Measurements from ENCODE around the gene MAGI2. TPM values are rescaled to one million over a fixed set of nuclear protein-coding genes. Genes with fewer than 3 reads are reported as not detected.
A peak's percentile ranks its signal among the peaks of the same experiment; 100 is the strongest.

MAGI2 gene
- total and polyA plus RNA-seq, 9 donors, result 7.1 to 20.4 (median 18.7) TPM

GRCh38 chr7:79414910-79415309 lies 38.6 kb downstream of the MAGI2 start:
- TF ChIP-seq POLR2A (IDR thresholded peaks at IDR 0.05) (no peak), EP300 (IDR thresholded peaks at IDR 0.05) (no peak)
- TF ChIP-seq, protein P1, sequence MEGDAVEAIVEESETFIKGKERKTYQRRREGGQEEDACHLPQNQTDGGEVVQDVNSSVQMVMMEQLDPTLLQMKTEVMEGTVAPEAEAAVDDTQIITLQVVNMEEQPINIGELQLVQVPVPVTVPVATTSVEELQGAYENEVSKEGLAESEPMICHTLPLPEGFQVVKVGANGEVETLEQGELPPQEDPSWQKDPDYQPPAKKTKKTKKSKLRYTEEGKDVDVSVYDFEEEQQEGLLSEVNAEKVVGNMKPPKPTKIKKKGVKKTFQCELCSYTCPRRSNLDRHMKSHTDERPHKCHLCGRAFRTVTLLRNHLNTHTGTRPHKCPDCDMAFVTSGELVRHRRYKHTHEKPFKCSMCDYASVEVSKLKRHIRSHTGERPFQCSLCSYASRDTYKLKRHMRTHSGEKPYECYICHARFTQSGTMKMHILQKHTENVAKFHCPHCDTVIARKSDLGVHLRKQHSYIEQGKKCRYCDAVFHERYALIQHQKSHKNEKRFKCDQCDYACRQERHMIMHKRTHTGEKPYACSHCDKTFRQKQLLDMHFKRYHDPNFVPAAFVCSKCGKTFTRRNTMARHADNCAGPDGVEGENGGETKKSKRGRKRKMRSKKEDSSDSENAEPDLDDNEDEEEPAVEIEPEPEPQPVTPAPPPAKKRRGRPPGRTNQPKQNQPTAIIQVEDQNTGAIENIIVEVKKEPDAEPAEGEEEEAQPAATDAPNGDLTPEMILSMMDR (IDR thresholded peaks at IDR 0.05), result no peak
- Histone ChIP-seq H3K27ac (peak overlapping the region in 1 of 2 donors; percentile 8), H3K4me1 (ENCODE audit: insufficient read depth) (peaks cover 3% of the 10 kb centered on the region), H3K27me3 (no peaks in the 10 kb centered on the region), H3K4me3 (no peak overlapping the region), H3K9me3 (no peaks in the 10 kb centered on the region), H3K36me3 (no peaks in the 10 kb centered on the region)
- no peak for DNase-seq
- intact Hi-C loops (cut with DNase I), result no loop called here

DNA sequence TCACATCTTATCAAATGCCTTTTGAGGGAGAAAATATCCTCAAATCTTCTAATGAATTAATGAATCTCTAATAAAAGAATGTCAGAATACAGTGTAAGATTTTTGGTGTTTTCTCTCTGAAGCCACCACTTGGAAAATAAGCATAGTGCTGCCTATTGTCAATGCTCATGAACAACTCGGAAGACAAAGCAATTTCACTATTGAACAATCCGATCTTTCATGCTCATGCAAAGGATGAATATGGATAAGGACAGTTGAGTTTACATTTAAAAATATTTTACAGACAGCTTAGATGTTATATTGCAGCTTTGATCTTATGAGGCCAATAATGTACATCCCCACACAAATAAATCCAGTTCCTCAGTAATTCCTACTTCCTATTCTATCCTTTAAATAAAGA lies 40.6 kb downstream of the MAGI2 start:
- WGBS, 3 donors, result 75 to 97% (median 97%) methylated on average over 2 of the region's 2 CpGs
- intact Hi-C loops (cut with DNase I), result no loop called here
- H3K36me3 ChIP-seq, result no peaks in the 10 kb centered on the region
- TF ChIP-seq, protein P1 (IDR thresholded peaks at IDR 0.05), result no peak
- no peak for TF ChIP-seq POLR2A (IDR thresholded peaks at IDR 0.05)
- no peak for TF ChIP-seq EP300 (IDR thresholded peaks at IDR 0.05)
- H3K4me3 ChIP-seq, result no peak overlapping the region
- no peaks in the 10 kb centered on the region for H3K27me3 ChIP-seq
- no peak overlapping the region for H3K27ac ChIP-seq
- H3K9me3 ChIP-seq, result no peaks in the 10 kb centered on the region
- H3K4me1 ChIP-seq (ENCODE audit: insufficient read depth), result peaks cover 3% of the 10 kb centered on the region
- no peak for DNase-seq

- peaks cover 3% of the 10 kb centered on the region for H3K4me1 ChIP-seq (ENCODE audit: insufficient read depth)
- H3K9me3 ChIP-seq, result no peaks in the 10 kb centered on the region
- H3K4me3 ChIP-seq, result no peak overlapping the region
- no peak for DNase-seq
- H3K27ac ChIP-seq, result no peak overlapping the region
- TF ChIP-seq EP300 (IDR thresholded peaks at IDR 0.05) (no peak), POLR2A (IDR thresholded peaks at IDR 0.05) (no peak)
- TF ChIP-seq, protein P1 (IDR thresholded peaks at IDR 0.05), result no peak
- H3K36me3 ChIP-seq, result no peaks in the 10 kb centered on the region
- 90 to 97% (median 94%) methylated on average over 3 of the region's 3 CpGs for WGBS, 3 donors
- intact Hi-C loops (cut with DNase I), result no loop called here
- no peaks in the 10 kb centered on the region for H3K27me3 ChIP-seq
Measured at GRCh38 chr7:79412438-79412837, 41.0 kb downstream of the MAGI2 start.

GRCh38 chr7:79410345-79410744 lies 43.1 kb downstream of the MAGI2 start:
- intact Hi-C loops (cut with DNase I), result loop anchor here in 1 of 4 donors (1.0 kb wide), 1 partner anchor 11 kb away; no protein-coding TSS in a partner anchor
- Histone ChIP-seq H3K27me3 (no peaks in the 10 kb centered on the region), H3K27ac (no peak overlapping the region), H3K9me3 (no peaks in the 10 kb centered on the region), H3K4me3 (no peak overlapping the region), H3K36me3 (no peaks in the 10 kb centered on the region), H3K4me1 (ENCODE audit: insufficient read depth) (peaks cover 2% of the 10 kb centered on the region)
- no peak for DNase-seq
- TF ChIP-seq POLR2A (IDR thresholded peaks at IDR 0.05) (no peak), EP300 (IDR thresholded peaks at IDR 0.05) (no peak)
- TF ChIP-seq, protein P1 (IDR thresholded peaks at IDR 0.05), result no peak

DNA sequence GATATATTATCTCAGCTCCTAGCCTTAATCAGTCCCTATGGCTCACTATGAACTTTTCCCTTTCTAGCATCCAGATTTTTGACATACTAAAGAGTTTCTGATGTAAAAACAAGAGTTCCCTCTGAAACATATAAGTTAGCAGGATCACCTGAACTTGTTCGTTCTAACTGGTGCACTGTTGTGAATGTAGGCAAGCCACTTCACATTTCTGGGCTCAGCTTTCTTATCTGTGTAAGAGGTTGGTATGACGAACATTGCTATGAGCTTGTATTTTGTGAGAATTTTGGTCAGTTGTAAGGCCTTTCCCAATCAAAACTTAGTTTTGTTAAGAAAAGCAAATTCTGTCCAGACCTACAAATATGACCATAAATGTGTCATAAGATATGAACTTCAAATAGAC lies 46.1 kb downstream of the MAGI2 start:
- no peak for DNase-seq
- intact Hi-C loops (cut with DNase I), result no loop called here
- Histone ChIP-seq H3K9me3 (no peaks in the 10 kb centered on the region), H3K4me1 (ENCODE audit: insufficient read depth) (no peaks in the 10 kb centered on the region), H3K4me3 (no peak overlapping the region), H3K36me3 (no peaks in the 10 kb centered on the region), H3K27ac (no peak overlapping the region), H3K27me3 (no peaks in the 10 kb centered on the region)
- TF ChIP-seq, protein P1 (IDR thresholded peaks at IDR 0.05), result no peak
- no peak for TF ChIP-seq POLR2A (IDR thresholded peaks at IDR 0.05)
- no peak for TF ChIP-seq EP300 (IDR thresholded peaks at IDR 0.05)
- WGBS, 3 donors, result 81 to 91% (median 88%) methylated on average over 2 of the region's 2 CpGs

All from ovary (tissue), 9 donors.